Peyer's patch (tissue), 4 donors: ENCODE data around the gene TMTC2.

Experiments used
- POLR2A ChIP-seq, 2 donors: fragments of 450-650 bp; IDR thresholded peaks; one replicate each; pipeline ENCODE4 v1.5.1; 2017; ENCODE audit warnings: antibody characterized with exemption in 2 of 2, mild to moderate bottlenecking in 2 of 2, moderate library complexity in 2 of 2
- TF ChIP-seq, protein P1 (sequence below), 6 experiments: fragments of 450-650 bp in 4 of 6; fragments of 200-600 bp in 2 of 6; sonication (generic) in 1 of 6; IDR thresholded peaks; one replicate each; pipeline ENCODE4 v1.5.1; 2017 to 2019; ENCODE audit warnings: antibody characterized with exemption in 6 of 6, mild to moderate bottlenecking in 3 of 6, moderate library complexity in 1 of 6

DNA sequence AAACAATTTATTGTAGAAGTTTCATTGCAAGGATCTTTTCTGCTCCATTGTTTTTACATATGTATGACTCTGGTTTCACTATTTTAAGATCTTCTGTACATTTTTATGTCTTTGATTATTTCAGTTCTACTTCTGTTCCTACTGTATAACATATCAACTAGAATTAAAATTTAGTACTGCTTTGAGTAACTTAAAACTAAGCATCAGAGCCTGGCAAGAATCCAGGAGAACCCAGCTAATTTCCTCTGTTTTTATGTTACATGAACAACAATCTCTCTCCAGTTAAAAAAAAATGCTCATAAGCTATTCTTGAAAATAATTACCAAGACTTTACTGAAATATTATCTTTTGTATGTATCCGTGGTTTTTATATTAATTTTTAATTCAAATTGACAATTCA, 370.7 kb downstream of the TMTC2 start:
- no peak for TF ChIP-seq POLR2A (IDR thresholded peaks at IDR 0.05)
- TF ChIP-seq, protein P1, sequence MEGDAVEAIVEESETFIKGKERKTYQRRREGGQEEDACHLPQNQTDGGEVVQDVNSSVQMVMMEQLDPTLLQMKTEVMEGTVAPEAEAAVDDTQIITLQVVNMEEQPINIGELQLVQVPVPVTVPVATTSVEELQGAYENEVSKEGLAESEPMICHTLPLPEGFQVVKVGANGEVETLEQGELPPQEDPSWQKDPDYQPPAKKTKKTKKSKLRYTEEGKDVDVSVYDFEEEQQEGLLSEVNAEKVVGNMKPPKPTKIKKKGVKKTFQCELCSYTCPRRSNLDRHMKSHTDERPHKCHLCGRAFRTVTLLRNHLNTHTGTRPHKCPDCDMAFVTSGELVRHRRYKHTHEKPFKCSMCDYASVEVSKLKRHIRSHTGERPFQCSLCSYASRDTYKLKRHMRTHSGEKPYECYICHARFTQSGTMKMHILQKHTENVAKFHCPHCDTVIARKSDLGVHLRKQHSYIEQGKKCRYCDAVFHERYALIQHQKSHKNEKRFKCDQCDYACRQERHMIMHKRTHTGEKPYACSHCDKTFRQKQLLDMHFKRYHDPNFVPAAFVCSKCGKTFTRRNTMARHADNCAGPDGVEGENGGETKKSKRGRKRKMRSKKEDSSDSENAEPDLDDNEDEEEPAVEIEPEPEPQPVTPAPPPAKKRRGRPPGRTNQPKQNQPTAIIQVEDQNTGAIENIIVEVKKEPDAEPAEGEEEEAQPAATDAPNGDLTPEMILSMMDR (IDR thresholded peaks at IDR 0.05) = no peak
